SK-N-SH treated with all-trans-retinoic acid at 6 μM for 48 hours (cell line): ENCODE measurements around the gene LGI1.

Experiments
- ATAC-seq: fragments of 200-7000 bp; cut with Tn5 transposase; 3 replicates; pipeline ENCODE4 v1.9.1; 2020; ENCODE audit warnings: mild to moderate bottlenecking, moderate library complexity
- ARNTL ChIP-seq: fragments of 450-650 bp; formaldehyde crosslinking; IDR thresholded peaks from 2 replicates; pipeline ENCODE4 v1.5.0; 2020; ENCODE audit warnings: low read depth, mild to moderate bottlenecking, moderate library complexity, borderline replicate concordance
- BACH2 ChIP-seq: fragments of 250-450 bp; sonication (Bioruptor Pico); IDR thresholded peaks from 2 replicates; pipeline ENCODE4 v1.9.0; 2021; ENCODE audit warnings: mild to moderate bottlenecking, borderline replicate concordance
- CREB5 ChIP-seq: fragments of 250-450 bp; sonication (Bioruptor Pico); IDR thresholded peaks from 2 replicates; pipeline ENCODE4 v1.5.1; 2020; ENCODE audit warnings: low read depth, mild to moderate bottlenecking, moderate library complexity
- CSDC2 ChIP-seq: fragments of 250-450 bp; sonication (Bioruptor Pico); IDR thresholded peaks from 2 replicates; pipeline ENCODE4 v1.5.0; 2020; ENCODE audit warnings: mild to moderate bottlenecking, moderate library complexity
- CSRNP3 ChIP-seq: fragments of 250-450 bp; sonication (Bioruptor Pico); IDR thresholded peaks from 2 replicates; pipeline ENCODE4 v1.5.1; 2021; ENCODE audit warnings: mild to moderate bottlenecking, moderate library complexity
- ESRRG ChIP-seq: fragments of 250-450 bp; sonication (Bioruptor Pico); IDR thresholded peaks from 2 replicates; pipeline ENCODE4 v1.6.1; 2021; ENCODE audit warnings: mild to moderate bottlenecking
- GLIS3 ChIP-seq: fragments of 250-450 bp; sonication (Bioruptor Pico); IDR thresholded peaks from 2 replicates; pipeline ENCODE4 v1.5.0; 2020; ENCODE audit warnings: mild to moderate bottlenecking, moderate library complexity
- ISL1 ChIP-seq: fragments of 250-450 bp; sonication (Bioruptor Pico); IDR thresholded peaks from 2 replicates; pipeline ENCODE4 v2.1.2; 2022; ENCODE audit warnings: mild to moderate bottlenecking, moderate library complexity
- OSR1 ChIP-seq: fragments of 250-450 bp; sonication (Bioruptor Pico); IDR thresholded peaks from 2 replicates; pipeline ENCODE4 v1.8.0; 2022; ENCODE audit warnings: moderate library complexity, mild to moderate bottlenecking, inconsistent platforms
- PATZ1 ChIP-seq: fragments of 250-450 bp; sonication (Bioruptor Pico); IDR thresholded peaks from 2 replicates; pipeline ENCODE4 v1.8.0; 2020; ENCODE audit warnings: mild to moderate bottlenecking, moderate library complexity, borderline replicate concordance
- POU6F1 ChIP-seq: fragments of 250-450 bp; sonication (Bioruptor Pico); IDR thresholded peaks from 2 replicates; pipeline ENCODE4 v1.8.0; 2021; ENCODE audit warnings: low read depth, mild to moderate bottlenecking, moderate library complexity, borderline replicate concordance
- PPARA ChIP-seq: fragments of 250-450 bp; sonication (Bioruptor Pico); IDR thresholded peaks from 2 replicates; pipeline ENCODE4 v1.5.0; 2020; ENCODE audit warnings: mild to moderate bottlenecking, borderline replicate concordance
- RARB ChIP-seq: fragments of 250-450 bp; sonication (Bioruptor Pico); IDR thresholded peaks from 2 replicates; pipeline ENCODE4 v1.8.0; 2021; ENCODE audit warnings: mild to moderate bottlenecking, moderate library complexity
- SNAI2 ChIP-seq: fragments of 250-450 bp; sonication (Bioruptor Pico); IDR thresholded peaks from 2 replicates; pipeline ENCODE4 v1.5.0; 2020; ENCODE audit warnings: mild to moderate bottlenecking, moderate library complexity
- TCF4 ChIP-seq: fragments of 250-450 bp; sonication (Bioruptor Pico); IDR thresholded peaks from 2 replicates; pipeline ENCODE4 v1.8.0; 2021; ENCODE audit warnings: mild to moderate bottlenecking, moderate library complexity, borderline replicate concordance
- TSHZ2 ChIP-seq: fragments of 250-450 bp; sonication (Bioruptor Pico); IDR thresholded peaks from 2 replicates; pipeline ENCODE4 v1.5.0; 2020; ENCODE audit warnings: mild to moderate bottlenecking, moderate library complexity
- ZC3H10 ChIP-seq: fragments of 250-450 bp; sonication (Bioruptor Pico); IDR thresholded peaks from 2 replicates; pipeline ENCODE4 v1.5.1; 2021; ENCODE audit warnings: mild to moderate bottlenecking, moderate library complexity
- ZFP3 ChIP-seq: fragments of 250-450 bp; sonication (Bioruptor Pico); IDR thresholded peaks from 2 replicates; pipeline ENCODE4 v1.5.0; 2020; ENCODE audit warnings: mild to moderate bottlenecking, moderate library complexity
- ZFP30 ChIP-seq: fragments of 450-650 bp; formaldehyde crosslinking; IDR thresholded peaks from 2 replicates; pipeline ENCODE4 v1.5.0; 2022; ENCODE audit warnings: mild to moderate bottlenecking, moderate library complexity
- ZNF565 ChIP-seq: fragments of 450-650 bp; formaldehyde crosslinking; conservative IDR thresholded peaks from 2 replicates; pipeline ENCODE4 v1.5.0; 2020; ENCODE audit warnings: low read depth, mild to moderate bottlenecking, moderate library complexity
- ZNF70 ChIP-seq: fragments of 450-650 bp; formaldehyde crosslinking; IDR thresholded peaks from 2 replicates; pipeline ENCODE4 v1.5.0; 2020; ENCODE audit warnings: mild to moderate bottlenecking, moderate library complexity
- ZNF8 ChIP-seq: fragments of 450-650 bp; formaldehyde crosslinking; IDR thresholded peaks from 2 replicates; pipeline ENCODE4 v1.5.0; 2020; ENCODE audit warnings: mild to moderate bottlenecking, moderate library complexity

Gene LGI1

GRCh38 chr10:93716766-93717165 lies 41.0 kb upstream of the LGI1 start:
- TF ChIP-seq CSRNP3 (CRISPR knock-in tag) (no peak), ZNF8 (CRISPR knock-in tag) (no peak), PPARA (CRISPR knock-in tag) (no peak), OSR1 (no peak), ISL1 (CRISPR knock-in tag) (no peak), ZFP3 (CRISPR knock-in tag) (no peak), ZC3H10 (CRISPR knock-in tag) (no peak)
- TF ChIP-seq, all 23 proteins: peak for 0
- ATAC-seq, result no peak

- ATAC-seq, result no peak
- TF ChIP-seq CSDC2 (no peak), TCF4 (CRISPR knock-in tag) (no peak), ZNF70 (CRISPR knock-in tag) (no peak), PPARA (CRISPR knock-in tag) (no peak), POU6F1 (no peak), ARNTL (no peak), TSHZ2 (CRISPR knock-in tag) (no peak), CSRNP3 (CRISPR knock-in tag) (no peak), ZFP30 (CRISPR knock-in tag) (no peak), CREB5 (CRISPR knock-in tag) (no peak), ZNF565 (CRISPR knock-in tag) (no peak), ESRRG (no peak), PATZ1 (CRISPR knock-in tag) (no peak), OSR1 (no peak), GLIS3 (no peak), ZNF8 (CRISPR knock-in tag) (no peak), RARB (CRISPR knock-in tag) (no peak), BACH2 (CRISPR knock-in tag) (no peak), SNAI2 (CRISPR knock-in tag) (no peak)
- TF ChIP-seq, all 23 proteins: peak for 0
These were observed 38.6 kb upstream of the LGI1 start for GRCh38 chr10:93718937-93719725.
